Uterus (tissue), 2 donors: ENCODE results near the gene KCNH4.

ENCODE experiments used
- POLR2A ChIP-seq, 2 donors: fragments of 450-650 bp; IDR thresholded peaks; one replicate each; pipeline ENCODE4 v1.6.1; 2016; ENCODE audit warnings: antibody characterized with exemption in 2 of 2, mild to moderate bottlenecking in 1 of 2, moderate library complexity in 1 of 2
- TF ChIP-seq, protein P1 (sequence below), 4 experiments: fragments of 200-600 bp in 2 of 4; fragments of 450-650 bp in 2 of 4; sonication (generic) in 2 of 4; IDR thresholded peaks; one replicate each; pipeline ENCODE4 v1.5.1; 2016 to 2019; ENCODE audit warnings: antibody characterized with exemption in 4 of 4, mild to moderate bottlenecking in 2 of 4, moderate library complexity in 1 of 4

DNA sequence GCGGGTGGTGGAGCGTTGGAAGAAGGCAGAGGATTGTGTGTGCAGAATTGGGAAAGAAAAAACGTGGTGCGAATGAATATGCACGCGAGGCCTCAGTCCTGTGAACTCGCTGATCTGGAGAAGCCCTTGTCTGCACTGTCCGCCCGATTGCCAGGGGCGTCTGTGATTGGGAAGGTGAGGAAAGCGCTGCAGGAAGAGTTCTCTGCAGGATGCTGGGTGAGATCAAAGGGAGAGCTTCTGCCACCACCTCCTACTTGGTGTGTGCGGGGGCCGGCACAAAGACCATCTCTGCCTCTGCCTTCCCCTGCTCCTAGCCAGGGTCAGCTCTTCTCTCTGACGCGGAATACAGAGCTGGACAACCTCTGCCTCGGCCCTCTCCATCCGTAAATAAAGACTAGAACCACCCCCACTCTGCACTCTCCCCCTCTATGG, 25.3 kb downstream of the KCNH4 start:
- TF ChIP-seq, protein P1, sequence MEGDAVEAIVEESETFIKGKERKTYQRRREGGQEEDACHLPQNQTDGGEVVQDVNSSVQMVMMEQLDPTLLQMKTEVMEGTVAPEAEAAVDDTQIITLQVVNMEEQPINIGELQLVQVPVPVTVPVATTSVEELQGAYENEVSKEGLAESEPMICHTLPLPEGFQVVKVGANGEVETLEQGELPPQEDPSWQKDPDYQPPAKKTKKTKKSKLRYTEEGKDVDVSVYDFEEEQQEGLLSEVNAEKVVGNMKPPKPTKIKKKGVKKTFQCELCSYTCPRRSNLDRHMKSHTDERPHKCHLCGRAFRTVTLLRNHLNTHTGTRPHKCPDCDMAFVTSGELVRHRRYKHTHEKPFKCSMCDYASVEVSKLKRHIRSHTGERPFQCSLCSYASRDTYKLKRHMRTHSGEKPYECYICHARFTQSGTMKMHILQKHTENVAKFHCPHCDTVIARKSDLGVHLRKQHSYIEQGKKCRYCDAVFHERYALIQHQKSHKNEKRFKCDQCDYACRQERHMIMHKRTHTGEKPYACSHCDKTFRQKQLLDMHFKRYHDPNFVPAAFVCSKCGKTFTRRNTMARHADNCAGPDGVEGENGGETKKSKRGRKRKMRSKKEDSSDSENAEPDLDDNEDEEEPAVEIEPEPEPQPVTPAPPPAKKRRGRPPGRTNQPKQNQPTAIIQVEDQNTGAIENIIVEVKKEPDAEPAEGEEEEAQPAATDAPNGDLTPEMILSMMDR (IDR thresholded peaks at IDR 0.05), result no peak
- no peak for TF ChIP-seq POLR2A (IDR thresholded peaks at IDR 0.05)
